Left ventricle myocardium inferior (tissue), 1 donor: ENCODE measurements around the gene HMGN4. TPM values are rescaled to one million over a fixed set of nuclear protein-coding genes. Genes with fewer than 3 reads are reported as not detected.

Source experiments
- DNase-seq: peaks from one replicate; pipeline ENCODE4 v3.0.0-alpha.2; 2020
- H3K27ac ChIP-seq: fragments of 200-600 bp; replicated peaks from 2 replicates; pipeline ENCODE4 v1.8.0; 2021
- H3K27me3 ChIP-seq: fragments of 200-600 bp; 2 replicates; pipeline ENCODE4 v1.8.0; 2021; ENCODE audit warnings: low read depth
- H3K36me3 ChIP-seq: fragments of 200-600 bp; 2 replicates; pipeline ENCODE4 v1.8.0; 2021
- H3K4me1 ChIP-seq: fragments of 200-600 bp; 2 replicates; pipeline ENCODE4 v1.8.0; 2021
- H3K4me3 ChIP-seq: fragments of 200-600 bp; 2 replicates; pipeline ENCODE4 v1.8.0; 2021; ENCODE audit warnings: mild to moderate bottlenecking, moderate library complexity
- H3K9me3 ChIP-seq: fragments of 200-600 bp; replicated peaks from 2 replicates; pipeline ENCODE4 v1.8.0; 2021
- intact Hi-C: fragments of 100-400 bp; cut with micrococcal nuclease; formaldehyde crosslinking; loops from one replicate; pipeline ENCODE4 v1.11.0; 2022
- total RNA-seq: library from RNA; stranded (reverse); fragmentation: NEBNext Ultra II Directional; extraction: Animal tissue kit (Norgen Biotek cat#: 25700); gene quantifications from one replicate; pipeline ENCODE4 v1.2.1, GENCODE V29; 2021
- TF ChIP-seq, protein P1 (sequence below): fragments of 200-600 bp; IDR thresholded peaks from 2 replicates; pipeline ENCODE4 v1.8.0; 2021; ENCODE audit warnings: antibody characterized with exemption, mild to moderate bottlenecking, borderline replicate concordance
- donor health status: DM: no; HTN: yes; CAD: no; lungs with severe emphysema.

The HMGN4 gene
- total RNA-seq, 1 donor from 2014 or later, result 29.7 TPM

DNA sequence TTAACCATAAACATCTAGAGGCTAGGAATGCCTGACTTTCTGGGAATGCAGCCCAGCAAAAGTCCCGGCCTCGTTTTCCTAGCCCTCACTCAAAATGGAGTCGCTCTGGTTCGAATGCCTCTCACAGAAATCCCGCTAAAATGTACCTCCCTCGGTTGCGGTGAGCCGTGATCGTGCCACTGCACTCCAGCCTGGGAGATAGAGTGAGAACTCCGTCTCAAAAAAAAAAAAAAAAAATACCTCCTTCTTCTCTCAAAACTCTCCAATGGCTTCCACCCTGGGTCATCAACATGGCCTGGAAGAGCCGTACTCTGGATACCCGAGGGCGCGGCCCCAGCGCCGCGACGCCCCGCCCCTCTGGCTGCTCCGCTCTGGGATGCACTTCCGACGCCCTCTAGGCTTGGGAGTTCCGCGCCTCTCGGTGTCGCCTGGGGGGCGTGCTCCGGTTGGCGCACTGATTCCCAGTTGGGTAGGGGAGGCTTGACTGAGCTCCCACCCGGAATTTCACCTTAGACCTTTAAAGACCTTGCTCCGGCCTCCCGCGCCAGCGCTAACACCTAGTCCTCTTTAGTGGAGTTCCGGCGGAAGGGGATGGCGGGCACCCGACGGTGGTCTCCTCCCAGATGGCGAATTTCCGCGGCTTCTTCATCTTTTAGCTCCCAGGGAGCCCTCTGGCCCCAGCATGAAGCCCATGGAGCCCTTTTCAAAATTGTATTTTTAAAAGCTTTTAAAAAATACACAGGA is 12.3 kb downstream of the HMGN4 start:
- TF ChIP-seq, protein P1, sequence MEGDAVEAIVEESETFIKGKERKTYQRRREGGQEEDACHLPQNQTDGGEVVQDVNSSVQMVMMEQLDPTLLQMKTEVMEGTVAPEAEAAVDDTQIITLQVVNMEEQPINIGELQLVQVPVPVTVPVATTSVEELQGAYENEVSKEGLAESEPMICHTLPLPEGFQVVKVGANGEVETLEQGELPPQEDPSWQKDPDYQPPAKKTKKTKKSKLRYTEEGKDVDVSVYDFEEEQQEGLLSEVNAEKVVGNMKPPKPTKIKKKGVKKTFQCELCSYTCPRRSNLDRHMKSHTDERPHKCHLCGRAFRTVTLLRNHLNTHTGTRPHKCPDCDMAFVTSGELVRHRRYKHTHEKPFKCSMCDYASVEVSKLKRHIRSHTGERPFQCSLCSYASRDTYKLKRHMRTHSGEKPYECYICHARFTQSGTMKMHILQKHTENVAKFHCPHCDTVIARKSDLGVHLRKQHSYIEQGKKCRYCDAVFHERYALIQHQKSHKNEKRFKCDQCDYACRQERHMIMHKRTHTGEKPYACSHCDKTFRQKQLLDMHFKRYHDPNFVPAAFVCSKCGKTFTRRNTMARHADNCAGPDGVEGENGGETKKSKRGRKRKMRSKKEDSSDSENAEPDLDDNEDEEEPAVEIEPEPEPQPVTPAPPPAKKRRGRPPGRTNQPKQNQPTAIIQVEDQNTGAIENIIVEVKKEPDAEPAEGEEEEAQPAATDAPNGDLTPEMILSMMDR, result no peak
- intact Hi-C loops, result no loop called here
- Histone ChIP-seq H3K4me3 (peak overlapping the region; percentile 70), H3K4me1 (peaks cover 37% of the 10 kb centered on the region), H3K9me3 (no peaks in the 10 kb centered on the region), H3K36me3 (peaks cover 7% of the 10 kb centered on the region), H3K27me3 (no peaks in the 10 kb centered on the region), H3K27ac (peak overlapping the region; percentile 45)
- DNase-seq, result peak; percentile 56

DNA sequence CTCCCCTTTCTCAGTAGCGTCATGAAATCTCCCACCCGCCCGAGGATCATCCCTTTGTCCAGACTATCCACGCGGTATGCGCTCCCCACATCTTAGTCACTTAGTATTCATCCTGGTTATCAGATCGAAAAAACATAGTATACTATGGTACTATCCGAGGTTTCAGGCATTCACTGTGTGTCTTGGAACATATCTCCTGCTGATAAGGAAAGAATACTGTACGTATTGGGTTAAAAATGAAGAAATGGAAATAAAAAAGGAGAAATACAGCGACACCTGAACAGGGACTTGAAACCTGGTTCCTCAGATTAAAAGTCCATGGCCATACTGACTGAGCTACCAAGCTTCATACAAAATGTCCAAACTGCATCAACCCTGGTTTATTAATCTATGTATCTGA is 14.0 kb downstream of the HMGN4 start:
- TF ChIP-seq, protein P1, result no peak
- no peak for DNase-seq
- intact Hi-C loops, result no loop called here
- Histone ChIP-seq H3K27ac (no peak overlapping the region), H3K36me3 (no peaks in the 10 kb centered on the region), H3K4me1 (peaks cover 38% of the 10 kb centered on the region), H3K9me3 (no peaks in the 10 kb centered on the region), H3K27me3 (no peaks in the 10 kb centered on the region), H3K4me3 (no peak overlapping the region)

DNA sequence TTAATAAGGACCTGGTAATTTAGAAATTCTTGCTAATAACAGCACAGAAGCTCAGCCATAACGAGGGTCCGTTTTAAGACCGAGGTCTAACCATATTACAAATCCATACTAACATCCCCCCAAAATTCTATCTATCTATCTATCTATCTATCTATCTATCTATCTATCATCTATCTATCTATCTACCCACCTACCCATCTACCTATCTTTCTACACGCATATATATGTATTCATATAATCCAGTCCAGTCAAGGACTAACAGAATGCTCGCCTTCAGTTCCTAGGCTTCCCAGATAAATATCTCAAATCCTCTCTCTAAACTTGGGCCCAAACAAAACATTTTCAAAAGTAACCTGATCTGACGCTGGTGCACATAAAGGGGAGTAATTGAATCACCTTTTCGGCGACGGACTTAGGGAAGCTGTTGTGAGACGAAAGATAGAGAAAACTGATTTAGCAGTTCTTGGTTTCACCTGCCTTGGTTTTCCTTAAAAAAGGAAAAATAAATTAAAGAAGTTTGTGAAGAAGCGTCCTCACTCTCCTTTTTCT is 14.5 kb downstream of the HMGN4 start:
- Histone ChIP-seq H3K36me3 (no peaks in the 10 kb centered on the region), H3K27me3 (no peaks in the 10 kb centered on the region), H3K27ac (peak overlapping the region; percentile 86), H3K4me1 (peaks cover 38% of the 10 kb centered on the region), H3K4me3 (peak overlapping the region; percentile 72), H3K9me3 (no peaks in the 10 kb centered on the region)
- intact Hi-C loops, result no loop called here
- TF ChIP-seq, protein P1, result no peak
- no peak for DNase-seq

DNA sequence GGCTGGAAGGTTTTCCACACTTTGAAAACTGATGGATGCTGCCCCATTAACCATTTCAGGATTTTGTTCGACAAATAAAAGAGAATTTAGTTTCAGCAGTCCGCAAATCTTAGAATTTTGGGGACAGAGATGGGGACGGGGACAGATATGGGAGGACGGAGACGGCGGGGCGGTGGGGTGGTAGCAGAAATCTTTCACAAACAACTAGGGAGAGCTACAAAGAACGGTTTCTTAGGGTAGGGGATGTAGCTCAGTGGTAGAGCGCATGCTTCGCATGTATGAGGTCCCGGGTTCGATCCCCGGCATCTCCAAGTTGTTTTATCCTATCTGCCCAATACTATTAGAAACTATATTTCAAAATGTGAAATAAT is 15.1 kb downstream of the HMGN4 start:
- TF ChIP-seq, protein P1, result no peak
- DNase-seq, result peak; percentile 56
- Histone ChIP-seq H3K27ac (peak overlapping the region; percentile 86), H3K4me1 (peaks cover 38% of the 10 kb centered on the region), H3K9me3 (no peaks in the 10 kb centered on the region), H3K36me3 (no peaks in the 10 kb centered on the region), H3K4me3 (peak overlapping the region; percentile 72), H3K27me3 (no peaks in the 10 kb centered on the region)
- intact Hi-C loops, result no loop called here

DNA sequence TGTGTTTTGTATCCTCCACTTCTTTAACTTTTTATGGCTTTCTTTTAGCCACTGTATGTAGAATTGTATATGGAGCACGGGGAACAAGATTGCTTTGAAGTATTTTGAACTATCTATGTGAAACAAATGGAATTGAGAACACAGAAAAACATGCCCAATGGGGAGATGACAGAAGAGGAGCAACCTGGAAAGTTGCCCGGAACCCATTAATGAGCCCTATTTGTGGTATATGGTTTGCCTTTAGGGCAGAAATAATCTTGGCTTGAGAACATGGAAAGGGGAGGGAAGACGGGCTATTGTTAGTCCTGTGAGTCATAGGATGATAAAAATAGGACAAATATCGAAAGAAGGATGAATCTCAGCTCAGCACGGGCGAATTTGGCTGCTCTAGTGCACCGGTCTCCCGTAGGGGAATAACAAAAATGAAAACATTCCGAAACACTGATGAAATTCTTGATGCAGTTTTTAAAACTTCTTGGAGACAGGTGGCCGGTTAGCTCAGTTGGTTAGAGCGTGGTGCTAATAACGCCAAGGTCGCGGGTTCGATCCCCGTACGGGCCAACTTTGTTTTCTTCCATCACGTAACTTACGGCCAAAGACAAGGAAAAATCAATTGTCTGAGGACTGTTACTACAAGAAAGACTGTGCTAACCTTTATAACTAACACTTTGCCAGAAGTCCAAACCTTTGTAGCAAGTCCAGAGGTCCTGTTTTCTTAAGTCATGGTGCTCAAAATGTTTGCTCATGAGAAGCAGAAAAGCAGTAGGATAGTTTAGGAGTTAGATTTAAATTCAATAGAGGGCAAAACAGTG is 15.7 kb downstream of the HMGN4 start:
- TF ChIP-seq, protein P1, result no peak

More for the DNA sequence above, 15.7 kb downstream of the HMGN4 start:
- Histone ChIP-seq H3K4me1 (peaks cover 38% of the 10 kb centered on the region), H3K4me3 (peak overlapping the region; percentile 72), H3K27me3 (no peaks in the 10 kb centered on the region), H3K9me3 (no peaks in the 10 kb centered on the region), H3K27ac (peak overlapping the region; percentile 86), H3K36me3 (no peaks in the 10 kb centered on the region)
- DNase-seq, result peak; percentile 77
- intact Hi-C loops, result no loop called here
